Fibroblast of pulmonary artery (primary cell): Measurements from ENCODE around the gene ZNF148.

Experiments used
- DNase-seq: peaks from one replicate; pipeline ENCODE4 v3.0.0-alpha.2; 2010; ENCODE audit warnings: low read depth
- H3K4me3 ChIP-seq: replicated peaks from 2 replicates; pipeline ENCODE4 v1.5.1; 2011; ENCODE audit warnings: low read depth, mild to moderate bottlenecking, control low read depth, low read length, moderate library complexity
- TF ChIP-seq, protein P1 (sequence below): IDR thresholded peaks from 2 replicates; pipeline ENCODE4 v1.5.1; 2011; ENCODE audit warnings: mild to moderate bottlenecking, control low read depth, low read length, inconsistent platforms; ENCODE audit errors: missing control alignments

Gene ZNF148

DNA sequence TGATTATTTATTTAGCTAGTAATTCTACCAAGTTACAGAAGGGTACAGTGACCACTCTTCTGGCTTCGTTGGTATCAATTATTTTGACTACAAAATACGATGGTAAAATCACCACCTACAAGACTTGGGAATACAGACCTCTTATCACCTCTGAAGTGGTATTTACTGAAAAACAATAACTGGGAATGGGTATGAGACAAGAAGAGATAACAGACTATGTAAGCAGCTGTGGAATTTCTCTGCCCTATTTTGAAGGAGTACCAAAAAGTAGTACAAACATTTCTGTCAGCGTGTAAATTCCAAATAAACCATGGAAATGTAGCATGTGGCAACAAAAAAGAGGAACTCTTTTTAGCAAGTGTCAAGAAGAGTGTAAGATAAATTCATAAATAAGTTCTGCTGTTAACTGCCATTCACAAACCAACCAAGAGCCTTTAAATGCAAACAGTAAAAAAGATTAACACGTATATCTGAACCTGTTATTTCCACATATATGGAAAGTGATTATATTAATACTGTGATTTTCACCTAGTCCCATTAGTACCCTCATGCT is 85.6 kb downstream of the ZNF148 start:
- H3K4me3 ChIP-seq, result no peak overlapping the region
- TF ChIP-seq, protein P1, sequence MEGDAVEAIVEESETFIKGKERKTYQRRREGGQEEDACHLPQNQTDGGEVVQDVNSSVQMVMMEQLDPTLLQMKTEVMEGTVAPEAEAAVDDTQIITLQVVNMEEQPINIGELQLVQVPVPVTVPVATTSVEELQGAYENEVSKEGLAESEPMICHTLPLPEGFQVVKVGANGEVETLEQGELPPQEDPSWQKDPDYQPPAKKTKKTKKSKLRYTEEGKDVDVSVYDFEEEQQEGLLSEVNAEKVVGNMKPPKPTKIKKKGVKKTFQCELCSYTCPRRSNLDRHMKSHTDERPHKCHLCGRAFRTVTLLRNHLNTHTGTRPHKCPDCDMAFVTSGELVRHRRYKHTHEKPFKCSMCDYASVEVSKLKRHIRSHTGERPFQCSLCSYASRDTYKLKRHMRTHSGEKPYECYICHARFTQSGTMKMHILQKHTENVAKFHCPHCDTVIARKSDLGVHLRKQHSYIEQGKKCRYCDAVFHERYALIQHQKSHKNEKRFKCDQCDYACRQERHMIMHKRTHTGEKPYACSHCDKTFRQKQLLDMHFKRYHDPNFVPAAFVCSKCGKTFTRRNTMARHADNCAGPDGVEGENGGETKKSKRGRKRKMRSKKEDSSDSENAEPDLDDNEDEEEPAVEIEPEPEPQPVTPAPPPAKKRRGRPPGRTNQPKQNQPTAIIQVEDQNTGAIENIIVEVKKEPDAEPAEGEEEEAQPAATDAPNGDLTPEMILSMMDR, result no peak
- DNase-seq, result peak; percentile 14

DNA sequence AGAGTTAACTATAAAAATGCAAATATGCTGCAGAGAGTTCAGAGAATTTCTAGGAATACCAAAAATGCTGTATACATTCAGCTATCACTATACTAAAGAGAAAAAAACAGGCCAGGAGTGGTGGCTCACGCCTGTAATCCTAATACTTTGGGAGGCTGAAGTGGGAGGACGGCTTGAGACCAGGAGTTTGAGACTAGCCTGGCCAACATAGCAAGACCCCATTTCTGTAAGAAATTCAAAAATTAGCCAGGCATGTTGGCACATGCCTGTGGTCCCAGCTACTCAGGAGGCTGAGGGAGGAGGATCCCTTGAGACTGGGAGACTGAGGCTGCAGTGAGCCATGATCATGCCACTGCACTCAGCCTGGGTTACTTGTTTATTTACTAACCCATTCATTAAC is 87.9 kb downstream of the ZNF148 start:
- TF ChIP-seq, protein P1, result no peak
- no peak overlapping the region for H3K4me3 ChIP-seq
- DNase-seq, result no peak

DNA sequence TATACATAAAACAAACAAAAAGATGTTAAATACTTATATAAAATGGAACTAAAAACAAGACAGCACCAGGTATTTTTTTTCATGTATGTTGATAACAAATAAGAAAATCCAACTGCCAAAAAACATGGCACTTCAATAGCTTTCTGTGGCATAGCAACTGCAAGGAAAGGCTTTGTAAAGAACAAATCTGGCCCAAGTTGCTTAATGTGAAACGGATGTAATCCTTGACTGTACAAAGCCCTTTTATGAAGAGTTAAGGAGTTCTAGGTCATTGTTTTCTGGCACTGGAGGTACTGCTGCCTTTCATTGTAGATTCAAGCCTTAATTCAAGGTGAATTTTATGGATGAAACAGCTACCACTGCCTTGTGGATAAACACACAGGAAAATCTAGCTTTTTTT is 93.7 kb downstream of the ZNF148 start:
- DNase-seq, result peak; percentile 34
- no peak overlapping the region for H3K4me3 ChIP-seq
- TF ChIP-seq, protein P1, result no peak

DNA sequence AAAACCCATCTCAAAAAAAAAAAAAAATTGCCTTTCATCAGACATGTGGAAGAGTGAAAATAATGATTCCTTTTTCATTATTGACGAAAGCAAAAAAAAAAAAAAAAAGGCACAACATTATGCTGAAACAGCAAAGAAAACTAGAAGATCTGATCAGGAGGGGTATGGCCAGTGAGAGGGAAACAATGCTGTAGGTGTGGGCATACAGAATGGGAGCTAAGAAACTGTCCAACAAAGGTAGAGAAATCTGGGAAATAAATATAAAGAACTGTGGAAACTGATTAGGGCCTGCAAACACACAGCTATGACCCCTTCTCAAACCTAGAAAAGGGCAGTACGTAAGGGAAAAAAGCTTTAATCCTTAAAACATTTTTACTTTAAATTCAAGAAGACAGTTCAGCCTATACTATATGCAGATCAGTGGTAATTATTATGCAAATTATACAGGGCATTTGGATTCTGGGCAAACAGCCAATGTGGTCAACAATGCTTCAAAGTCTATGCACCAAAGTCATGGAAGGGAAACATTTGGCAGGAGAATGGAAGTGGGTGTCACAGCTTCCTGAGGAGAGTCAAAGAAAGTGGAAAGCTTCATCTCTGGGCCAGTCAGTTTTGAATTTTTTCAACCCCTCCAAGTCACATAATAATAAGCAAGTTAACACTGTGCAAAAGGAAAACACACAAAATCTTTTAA is 94.3 kb downstream of the ZNF148 start:
- TF ChIP-seq, protein P1, result no peak
- no peak overlapping the region for H3K4me3 ChIP-seq
- DNase-seq, result peak; percentile 80

DNA sequence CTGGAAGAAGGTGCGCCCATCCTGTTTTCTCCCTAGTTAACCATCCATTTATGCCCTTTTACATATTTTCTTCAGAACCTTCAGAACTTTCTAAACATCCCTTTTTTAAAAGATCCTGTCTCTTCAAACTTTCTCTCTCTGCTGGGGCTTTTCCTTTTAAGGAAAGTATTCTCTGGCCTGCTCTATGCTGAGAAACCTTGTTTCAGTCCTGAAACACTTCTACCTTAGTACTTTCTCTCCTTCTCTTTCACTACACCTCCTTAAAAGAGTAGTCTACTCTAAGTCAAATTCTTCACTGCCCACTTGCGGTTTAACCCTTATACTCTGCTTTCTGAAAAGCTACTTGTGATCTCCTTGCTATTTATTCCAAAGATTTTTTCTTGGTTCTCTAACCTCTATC is 97.0 kb downstream of the ZNF148 start:
- no peak overlapping the region for H3K4me3 ChIP-seq
- DNase-seq, result no peak
- TF ChIP-seq, protein P1, result no peak

DNA sequence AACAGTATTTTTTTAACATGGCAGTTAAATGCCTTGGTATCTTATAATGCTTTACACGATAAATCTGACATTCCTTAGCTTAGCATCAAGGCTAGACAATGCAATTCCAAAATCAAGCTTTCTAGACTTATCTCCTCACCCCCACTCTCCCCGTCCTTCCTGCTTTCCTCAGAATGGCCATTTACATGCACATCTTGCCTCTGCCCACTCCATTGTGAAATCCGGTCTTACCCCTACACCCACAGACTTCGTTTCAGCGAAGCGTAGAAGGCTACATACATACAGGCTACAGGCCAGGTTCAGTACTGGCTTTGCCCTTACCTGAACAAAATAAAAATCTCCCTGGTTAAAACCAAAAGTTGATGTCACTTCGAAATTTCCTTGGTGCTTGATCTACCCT is 104.0 kb downstream of the ZNF148 start:
- TF ChIP-seq, protein P1, result no peak
- H3K4me3 ChIP-seq, result no peak overlapping the region
- peak; percentile 8 for DNase-seq

DNA sequence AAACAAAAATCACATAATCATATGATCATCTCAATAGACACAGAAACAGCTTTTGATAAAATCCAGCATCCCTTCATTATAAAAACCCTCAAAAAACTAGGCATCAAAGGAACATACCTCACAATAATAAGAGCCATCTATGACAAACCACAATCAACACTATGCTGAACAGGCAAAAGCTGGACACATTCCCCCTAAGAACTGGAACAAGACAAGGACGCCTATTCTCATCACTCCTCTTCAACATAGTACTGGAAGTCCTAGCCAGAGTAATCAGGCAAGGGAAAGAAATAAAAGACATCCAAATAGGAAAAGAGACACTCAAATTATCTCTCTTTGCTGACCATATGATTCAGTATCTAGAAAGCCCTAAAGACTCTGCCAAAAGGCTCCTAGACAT is 107.7 kb downstream of the ZNF148 start:
- TF ChIP-seq, protein P1, result no peak

More for the DNA sequence above, 107.7 kb downstream of the ZNF148 start:
- DNase-seq, result no peak
- H3K4me3 ChIP-seq, result no peak overlapping the region
